ENCODE results near the gene CBFA2T3.

- TF ChIP-seq SIN3A (IDR thresholded peaks at IDR 0.05; ENCODE audit: borderline replicate concordance, insufficient read depth, low read depth, low read length) (no peak), POLR2AphosphoS5 (IDR thresholded peaks at IDR 0.05; ENCODE audit: low read depth, low read length) (no peak), CTCF (IDR thresholded peaks at IDR 0.05) (no peak)
- TF ChIP-seq, protein P1, sequence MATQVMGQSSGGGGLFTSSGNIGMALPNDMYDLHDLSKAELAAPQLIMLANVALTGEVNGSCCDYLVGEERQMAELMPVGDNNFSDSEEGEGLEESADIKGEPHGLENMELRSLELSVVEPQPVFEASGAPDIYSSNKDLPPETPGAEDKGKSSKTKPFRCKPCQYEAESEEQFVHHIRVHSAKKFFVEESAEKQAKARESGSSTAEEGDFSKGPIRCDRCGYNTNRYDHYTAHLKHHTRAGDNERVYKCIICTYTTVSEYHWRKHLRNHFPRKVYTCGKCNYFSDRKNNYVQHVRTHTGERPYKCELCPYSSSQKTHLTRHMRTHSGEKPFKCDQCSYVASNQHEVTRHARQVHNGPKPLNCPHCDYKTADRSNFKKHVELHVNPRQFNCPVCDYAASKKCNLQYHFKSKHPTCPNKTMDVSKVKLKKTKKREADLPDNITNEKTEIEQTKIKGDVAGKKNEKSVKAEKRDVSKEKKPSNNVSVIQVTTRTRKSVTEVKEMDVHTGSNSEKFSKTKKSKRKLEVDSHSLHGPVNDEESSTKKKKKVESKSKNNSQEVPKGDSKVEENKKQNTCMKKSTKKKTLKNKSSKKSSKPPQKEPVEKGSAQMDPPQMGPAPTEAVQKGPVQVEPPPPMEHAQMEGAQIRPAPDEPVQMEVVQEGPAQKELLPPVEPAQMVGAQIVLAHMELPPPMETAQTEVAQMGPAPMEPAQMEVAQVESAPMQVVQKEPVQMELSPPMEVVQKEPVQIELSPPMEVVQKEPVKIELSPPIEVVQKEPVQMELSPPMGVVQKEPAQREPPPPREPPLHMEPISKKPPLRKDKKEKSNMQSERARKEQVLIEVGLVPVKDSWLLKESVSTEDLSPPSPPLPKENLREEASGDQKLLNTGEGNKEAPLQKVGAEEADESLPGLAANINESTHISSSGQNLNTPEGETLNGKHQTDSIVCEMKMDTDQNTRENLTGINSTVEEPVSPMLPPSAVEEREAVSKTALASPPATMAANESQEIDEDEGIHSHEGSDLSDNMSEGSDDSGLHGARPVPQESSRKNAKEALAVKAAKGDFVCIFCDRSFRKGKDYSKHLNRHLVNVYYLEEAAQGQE (IDR thresholded peaks at IDR 0.05; ENCODE audit: insufficient read depth in 1 of 2, low read depth in 2 of 2, low read length in 1 of 2) = no peak
Observed at GRCh38 chr16:88992351-88993165, 15.6 kb upstream of the CBFA2T3 start.
